ENCODE results near the gene SOCS1. TPM values are rescaled to one million over a fixed set of nuclear protein-coding genes. Genes with fewer than 3 reads are reported as not detected.

The SOCS1 gene
- total and polyA plus RNA-seq, 4 donors, result 13.8 to 39.7 (median 23.6) TPM

GRCh38 chr16:11233727-11234376 lies 22.2 kb downstream of the SOCS1 start:
- WGBS, 2 donors, result 67 to 80% methylated on average over 8 of the region's 8 CpGs
- no peak overlapping the region for H3K27ac ChIP-seq (ENCODE audit: low read depth in 1 of 2, low read length in 1 of 2)
- peaks cover 0 to 9% (median 0%) of the 10 kb centered on the region in 5 donors for H3K4me1 ChIP-seq (ENCODE audit: control insufficient read depth in 5 of 5, insufficient read depth in 5 of 5, low read length in 5 of 5)

GRCh38 chr16:11232852-11233726 lies 22.9 kb downstream of the SOCS1 start:
- H3K27ac ChIP-seq (ENCODE audit: low read depth in 1 of 2, low read length in 1 of 2), result peak overlapping the region in 1 of 2 donors; percentile 27
- H3K9ac ChIP-seq (ENCODE audit: insufficient read depth in 1 of 2, low read length in 2 of 2), result no peak overlapping the region
- H3K4me1 ChIP-seq (ENCODE audit: control insufficient read depth in 5 of 5, insufficient read depth in 5 of 5, low read length in 5 of 5), result peaks cover 0 to 9% (median 0%) of the 10 kb centered on the region in 5 donors
- H3K27me3 ChIP-seq (ENCODE audit: control insufficient read depth in 3 of 3, insufficient read depth in 3 of 3, low read length in 2 of 3), result no peaks in the 10 kb centered on the region
- no peak overlapping the region for H3K4me3 ChIP-seq
- no peaks in the 10 kb centered on the region for H3K36me3 ChIP-seq (ENCODE audit: control insufficient read depth in 4 of 4, insufficient read depth in 4 of 4, low read length in 4 of 4)
- H3K9me3 ChIP-seq (ENCODE audit: control insufficient read depth in 4 of 4, insufficient read depth in 3 of 4, low read length in 3 of 4), result no peaks in the 10 kb centered on the region
- DNase-seq, result peak; percentile 40 to 67 (median 57)
- TF ChIP-seq CTCF (IDR thresholded peaks at IDR 0.05; ENCODE audit: control extremely low read depth, extremely low read depth), result no peak
- no peak for ATAC-seq (ENCODE audit: insufficient read depth, low FRiP score)
- 17 to 39% methylated on average over 30 to 35 of the region's 35 CpGs for WGBS, 2 donors

More at GRCh38 chr16:11233727-11234376, 22.2 kb downstream of the SOCS1 start:
- Histone ChIP-seq H3K9ac (ENCODE audit: insufficient read depth in 1 of 2, low read length in 2 of 2) (no peak overlapping the region), H3K27me3 (ENCODE audit: control insufficient read depth in 3 of 3, insufficient read depth in 3 of 3, low read length in 2 of 3) (no peaks in the 10 kb centered on the region), H3K9me3 (ENCODE audit: control insufficient read depth in 4 of 4, insufficient read depth in 3 of 4, low read length in 3 of 4) (no peaks in the 10 kb centered on the region), H3K36me3 (ENCODE audit: control insufficient read depth in 4 of 4, insufficient read depth in 4 of 4, low read length in 4 of 4) (no peaks in the 10 kb centered on the region), H3K4me3 (no peak overlapping the region)
- ATAC-seq (ENCODE audit: insufficient read depth, low FRiP score) (no peak), DNase-seq (no peak)
- no peak for TF ChIP-seq CTCF (IDR thresholded peaks at IDR 0.05; ENCODE audit: control extremely low read depth, extremely low read depth)

GRCh38 chr16:11232302-11232851 lies 23.6 kb downstream of the SOCS1 start:
- Histone ChIP-seq H3K9me3 (ENCODE audit: control insufficient read depth in 4 of 4, insufficient read depth in 3 of 4, low read length in 3 of 4) (no peaks in the 10 kb centered on the region), H3K9ac (ENCODE audit: insufficient read depth in 1 of 2, low read length in 2 of 2) (no peak overlapping the region), H3K27me3 (ENCODE audit: control insufficient read depth in 3 of 3, insufficient read depth in 3 of 3, low read length in 2 of 3) (no peaks in the 10 kb centered on the region), H3K36me3 (ENCODE audit: control insufficient read depth in 4 of 4, insufficient read depth in 4 of 4, low read length in 4 of 4) (no peaks in the 10 kb centered on the region), H3K4me3 (no peak overlapping the region), H3K27ac (ENCODE audit: low read depth in 1 of 2, low read length in 1 of 2) (no peak overlapping the region), H3K4me1 (ENCODE audit: control insufficient read depth in 5 of 5, insufficient read depth in 5 of 5, low read length in 5 of 5) (peaks cover 0 to 9% (median 0%) of the 10 kb centered on the region in 5 donors)
- DNase-seq (no peak), ATAC-seq (ENCODE audit: insufficient read depth, low FRiP score) (no peak)
- WGBS, 2 donors, result 93 to 95% methylated on average over 1 to 2 of the region's 3 CpGs
- TF ChIP-seq CTCF (IDR thresholded peaks at IDR 0.05; ENCODE audit: control extremely low read depth, extremely low read depth), result no peak
